ENCODE measurements around the gene COPS7A.
"Not testable (repeated sequence)": the region's sequence is repeated elsewhere in the genome, so short reads cannot be mapped to it uniquely, and the experiment has no call there.

Gene COPS7A

GRCh38 chr12:6703631-6704030 lies 20.2 kb upstream of the COPS7A start:
- DNase-seq: no peak

GRCh38 chr12:6708351-6708750 lies 15.5 kb upstream of the COPS7A start:
- DNase-seq: not testable (repeated sequence)

GRCh38 chr12:6708960-6709394 lies 14.9 kb upstream of the COPS7A start:
- no peak for DNase-seq

GRCh38 chr12:6716031-6716873 lies 7.6 kb upstream of the COPS7A start:
- not testable (repeated sequence) for DNase-seq

- no peak for DNase-seq
Measured at GRCh38 chr12:6716874-6717437, 6.9 kb upstream of the COPS7A start.

GRCh38 chr12:6722863-6723262 lies 983 bp upstream of the COPS7A start:
- no peak for DNase-seq

- no peak for DNase-seq
Measured at GRCh38 chr12:6724409-6724797, 557 bp downstream of the COPS7A start.

- no peak for DNase-seq
Measured at GRCh38 chr12:6725350-6725749, 1.5 kb downstream of the COPS7A start.

- DNase-seq: no peak
Measured at GRCh38 chr12:6729186-6729585, 5.3 kb downstream of the COPS7A start.

GRCh38 chr12:6730169-6730568 lies 6.3 kb downstream of the COPS7A start:
- DNase-seq: no peak

GRCh38 chr12:6734506-6735387 lies 10.9 kb downstream of the COPS7A start:
- DNase-seq: no peak

GRCh38 chr12:6735448-6736191 lies 11.8 kb downstream of the COPS7A start:
- no peak for DNase-seq

- DNase-seq: no peak
Measured at GRCh38 chr12:6736754-6737153, 12.9 kb downstream of the COPS7A start.

- not testable (repeated sequence) for DNase-seq
Measured at GRCh38 chr12:6742080-6742479, 18.2 kb downstream of the COPS7A start.

- DNase-seq: no peak
Measured at GRCh38 chr12:6742834-6743233, 19.0 kb downstream of the COPS7A start.

- DNase-seq: not testable (repeated sequence)
Measured at GRCh38 chr12:6743300-6743699, 19.5 kb downstream of the COPS7A start.

GRCh38 chr12:6745741-6746525 lies 22.1 kb downstream of the COPS7A start:
- no peak for DNase-seq

GRCh38 chr12:6747216-6747615 lies 23.4 kb downstream of the COPS7A start:
- DNase-seq: no peak

- DNase-seq: no peak
Measured at GRCh38 chr12:6748761-6749160, 24.9 kb downstream of the COPS7A start.

GRCh38 chr12:6750506-6750905 lies 26.7 kb downstream of the COPS7A start:
- DNase-seq: no peak

GRCh38 chr12:6751767-6752166 lies 27.9 kb downstream of the COPS7A start:
- DNase-seq: no peak
